Heart left ventricle (tissue), 16 donors: ENCODE results near the gene NDUFA6. TPM values are rescaled to one million over a fixed set of nuclear protein-coding genes. Genes with fewer than 3 reads are reported as not detected.

ENCODE experiments used
- ATAC-seq, 4 donors: fragments of 200-7000 bp; cut with Tn5 transposase; one replicate each; pipeline ENCODE4 v1.9.1; 2020 to 2022; ENCODE audit warnings: moderate library complexity in 4 of 4, mild to moderate bottlenecking in 3 of 4, moderate number of reproducible peaks in 1 of 4
- DNase-seq, 5 donors: peaks; one replicate each; pipeline ENCODE4 v3.0.0-alpha.2; 2020
- H3K27ac ChIP-seq, 12 donors: fragments of 200-600 bp; sonication (generic) in 4 of 12; one replicate each; pipeline versions ENCODE4 v1.5.0 to v1.8.0; 2016 to 2022; ENCODE audit warnings: mild to moderate bottlenecking in 2 of 12
- H3K27me3 ChIP-seq, 9 donors: fragments of 200-600 bp; sonication (generic) in 2 of 9; one replicate each; pipeline versions ENCODE4 v1.5.1 to v1.8.0; 2016 to 2022; ENCODE audit warnings: mild to moderate bottlenecking in 3 of 9
- H3K36me3 ChIP-seq, 9 donors: fragments of 200-600 bp; sonication (generic) in 2 of 9; one replicate each; pipeline versions ENCODE4 v1.5.0 to v1.8.0; 2018 to 2022; ENCODE audit warnings: mild to moderate bottlenecking in 2 of 9
- H3K4me1 ChIP-seq, 12 donors: fragments of 200-600 bp; sonication (generic) in 4 of 12; one replicate each; pipeline versions ENCODE4 v1.5.0 to v1.8.0; 2016 to 2022; ENCODE audit warnings: mild to moderate bottlenecking in 3 of 12
- H3K4me3 ChIP-seq, 12 donors: fragments of 200-600 bp; sonication (generic) in 4 of 12; one replicate each; pipeline versions ENCODE4 v1.5.0 to v1.8.0; 2017 to 2022; ENCODE audit warnings: mild to moderate bottlenecking in 9 of 12, moderate library complexity in 4 of 12
- H3K9me3 ChIP-seq, 12 donors: fragments of 200-600 bp; sonication (generic) in 4 of 12; one replicate each; pipeline versions ENCODE4 v1.5.0 to v1.8.0; 2016 to 2022; ENCODE audit warnings: mild to moderate bottlenecking in 1 of 12
- CTCF ChIP-seq, 12 donors: fragments of 200-600 bp; sonication (generic) in 4 of 12; IDR thresholded peaks; one replicate each; pipeline versions ENCODE4 v1.5.0 to v1.8.0; 2018 to 2022; ENCODE audit warnings: antibody characterized with exemption in 12 of 12, mild to moderate bottlenecking in 5 of 12
- POLR2A ChIP-seq, 2 donors: fragments of 450-650 bp; IDR thresholded peaks; one replicate each; pipeline ENCODE4 v1.6.1; 2017; ENCODE audit warnings: antibody characterized with exemption in 2 of 2, mild to moderate bottlenecking in 2 of 2, moderate library complexity in 2 of 2
- WGBS, 4 donors: extraction: QIAGEN DNeasy Blood & Tissue Kit in 2 of 4; methylation state at CpG; one replicate each; pipeline versions ENCODE4 v1.1.5 to v1.1.7; 2013 to 2018; 5-methylcytosine and 5-hydroxymethylcytosine counted together
- intact Hi-C, 10 donors: fragments of 100-400 bp; cut with DNase I; formaldehyde crosslinking; loops; one replicate each; pipeline versions ENCODE4 v1.11.1 to v1.14.2; 2022
- polyA plus RNA-seq, 2 donors: library from polyadenylated mRNA; stranded (reverse); fragments of 200-250 nt; gene quantifications; one replicate each; pipeline ENCODE4 v1.2.3, GENCODE V29; 2013
- total RNA-seq, 9 donors: library from RNA; depleted of rRNA in 2 of 9; stranded (reverse); fragments of >200 nt in 2 of 9; fragmentation: NEBNext Ultra II Directional in 3 of 9; extraction: Animal tissue kit (Norgen Biotek cat#: 25700) in 3 of 9; gene quantifications; one replicate each; pipeline versions ENCODE4 v1.1.0 to v1.2.4, GENCODE V29; 2016 to 2023
- donor health status: ischemic (EF 13 %, LVEDD 7.1; RV severe dilation, severe dysfunction).
- donor health status: healthy with polysubstance abuse.
- donor health status: DM: no; HTN: yes; CAD: no.
- donor health status: DM: no; HTN: no; CAD: no.
- donor health status: ischemic (EF 25% LVEDD 6.9; RV normal size, moderate dysfunction).
- donor health status: ischemic (EF 25% LVEDD 5.7; RV mildly dilated, moderate dysfunction).
- donor health status: healthy.
- donor health status: DM: yes; HTN: yes; CAD: no.
- donor health status: ischemic (EF 35%, LVEDD 5.7; RV mildly dilated, moderate dysfunction).
- donor health status: nonischemic (EF 11% LVEDD 7.7; RV severe dilation, severe dysfunction).
- donor health status: DM: yes; HTN: yes; CAD: no.
- donor health status: PGD.
- donor health status: ischemic (EF 29% LVEDD 5.4; RV normal size, mild dysfunction).
- donor health status: nonischemic (EF 23%, LVEDD 6.1; RV moderate dilation, normal function).

Gene NDUFA6
- total and polyA plus RNA-seq, 11 donors = 159 to 601 (median 267) TPM

DNA sequence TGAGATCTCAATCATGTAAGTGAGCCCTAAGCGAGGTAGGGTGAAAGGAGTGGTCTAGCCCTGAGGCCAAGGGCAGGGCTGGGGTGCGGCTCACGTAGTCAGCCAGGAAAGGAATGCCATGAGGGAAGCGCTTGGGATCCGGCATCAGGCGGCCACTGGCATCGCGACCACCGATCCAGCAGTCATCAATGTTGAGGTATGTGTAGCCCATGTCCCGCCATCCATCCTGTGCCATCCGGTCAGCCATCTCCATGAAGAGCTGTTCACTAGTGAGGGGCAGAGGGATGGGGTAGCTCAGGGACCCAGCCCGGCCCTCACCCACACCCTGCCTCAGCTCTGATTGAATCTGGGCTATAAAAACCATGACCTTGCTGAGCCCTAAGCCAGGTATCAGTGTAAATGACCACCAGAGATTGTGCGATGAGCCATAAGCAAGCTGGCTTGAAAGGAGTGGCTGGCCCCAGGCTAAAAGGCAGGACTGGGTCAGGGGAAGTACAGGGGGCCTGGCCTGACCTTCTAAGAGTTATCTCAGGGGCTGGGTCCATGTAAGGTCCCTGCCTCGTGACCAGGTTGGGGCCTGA lies 22.8 kb downstream of the NDUFA6 start:
- Histone ChIP-seq H3K4me3 (no peak overlapping the region), H3K9me3 (no peaks in the 10 kb centered on the region), H3K27ac (no peak overlapping the region), H3K27me3 (no peaks in the 10 kb centered on the region), H3K36me3 (peaks cover 0 to 61% (median 30%) of the 10 kb centered on the region in 9 donors), H3K4me1 (peaks cover 0 to 33% (median 18%) of the 10 kb centered on the region in 12 donors)
- intact Hi-C loops = loop anchor here in 1 of 10 donors (10.0 kb wide), 1 partner anchor 63 kb away; no protein-coding TSS in a partner anchor
- no peak for TF ChIP-seq POLR2A (IDR thresholded peaks at IDR 0.05)
- TF ChIP-seq CTCF (IDR thresholded peaks at IDR 0.05) = no peak
- WGBS, 4 donors = 87 to 98% (median 98%) methylated on average over 7 to 14 of the region's 14 CpGs
- ATAC-seq = no peak
- DNase-seq = no peak

DNA sequence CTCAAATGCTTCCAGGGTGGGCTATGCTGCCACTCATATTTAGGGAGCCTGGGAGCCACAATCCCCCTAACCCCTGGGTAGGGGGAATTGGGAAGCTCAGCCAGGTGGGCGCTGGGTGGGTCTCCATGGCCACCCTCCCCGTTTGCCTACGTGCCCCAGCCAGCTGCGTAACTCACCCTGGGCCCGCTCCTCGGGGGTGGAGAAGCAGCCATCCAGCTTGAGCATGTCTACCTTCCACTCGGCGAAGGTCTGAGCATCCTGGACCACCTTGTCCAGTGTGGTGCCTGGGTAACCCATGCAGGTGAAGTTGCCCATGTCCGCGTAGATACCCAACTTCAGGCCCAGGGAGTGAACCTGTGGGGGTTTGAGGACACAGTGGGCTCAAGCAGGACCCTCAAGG lies 23.6 kb downstream of the NDUFA6 start:
- no peaks in the 10 kb centered on the region for H3K9me3 ChIP-seq
- no peak for TF ChIP-seq POLR2A (IDR thresholded peaks at IDR 0.05)
- TF ChIP-seq CTCF (IDR thresholded peaks at IDR 0.05) = no peak
- WGBS, 4 donors = 94 to 99% (median 98%) methylated on average over 7 to 10 of the region's 10 CpGs
- no peak overlapping the region for H3K4me3 ChIP-seq
- H3K27me3 ChIP-seq = no peaks in the 10 kb centered on the region
- peaks cover 0 to 29% (median 17%) of the 10 kb centered on the region in 12 donors for H3K4me1 ChIP-seq
- H3K36me3 ChIP-seq = peaks cover 0 to 69% (median 38%) of the 10 kb centered on the region in 9 donors
- ATAC-seq (no peak), DNase-seq (no peak)
- no peak overlapping the region for H3K27ac ChIP-seq
- intact Hi-C loops = loop anchor here in 1 of 10 donors (10.0 kb wide), 1 partner anchor 62 kb away; no protein-coding TSS in a partner anchor

DNA sequence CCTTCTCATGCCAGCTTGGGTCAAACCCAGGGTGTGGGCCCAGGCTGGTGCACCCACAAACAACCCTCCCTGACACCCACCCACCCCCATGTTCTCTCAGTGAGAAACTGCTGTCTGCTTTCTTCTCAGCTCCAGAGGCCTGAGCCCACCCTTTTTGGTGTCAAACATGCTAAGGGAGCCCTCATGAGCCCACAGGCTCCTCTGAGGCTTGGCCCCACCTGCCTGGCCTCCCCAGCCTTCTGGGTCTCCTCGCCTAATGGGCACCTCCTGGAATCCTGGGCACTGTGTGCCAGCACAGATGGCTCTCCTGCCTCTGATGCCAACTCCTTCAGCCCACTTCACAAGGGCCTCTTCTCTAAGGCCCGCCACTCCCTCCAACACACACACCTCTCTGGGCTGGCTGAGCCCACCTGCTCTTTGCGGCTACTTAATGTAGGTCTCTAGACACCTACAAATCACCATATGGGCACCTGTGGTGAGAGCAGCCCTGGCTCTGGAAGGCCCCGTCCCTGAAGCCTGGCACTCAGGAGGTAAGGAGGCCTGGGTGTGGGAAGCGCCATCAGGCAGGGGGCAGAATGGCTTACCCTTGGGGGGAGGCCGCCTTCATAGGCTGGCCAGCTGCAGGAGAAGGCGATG lies 24.3 kb downstream of the NDUFA6 start:
- no peak for ATAC-seq
- WGBS, 4 donors = 95 to 98% (median 97%) methylated on average over 7 of the region's 7 CpGs
- Histone ChIP-seq H3K27me3 (no peaks in the 10 kb centered on the region), H3K9me3 (no peaks in the 10 kb centered on the region), H3K27ac (no peak overlapping the region), H3K4me1 (peaks cover 0 to 22% (median 11%) of the 10 kb centered on the region in 12 donors), H3K4me3 (no peak overlapping the region), H3K36me3 (peaks cover 0 to 76% (median 44%) of the 10 kb centered on the region in 9 donors)
- DNase-seq = no peak
- TF ChIP-seq CTCF (IDR thresholded peaks at IDR 0.05) = no peak
- no peak for TF ChIP-seq POLR2A (IDR thresholded peaks at IDR 0.05)
- intact Hi-C loops = loop anchor here in 1 of 10 donors (10.0 kb wide), 1 partner anchor 61 kb away; no protein-coding TSS in a partner anchor

GRCh38 chr22:42065438-42066125 lies 25.0 kb downstream of the NDUFA6 start:
- H3K4me1 ChIP-seq = peaks cover 0 to 19% (median 7%) of the 10 kb centered on the region in 12 donors
- ATAC-seq (no peak), DNase-seq (no peak)
- H3K36me3 ChIP-seq = peaks cover 0 to 82% (median 50%) of the 10 kb centered on the region in 9 donors
- TF ChIP-seq POLR2A (IDR thresholded peaks at IDR 0.05) (no peak), CTCF (IDR thresholded peaks at IDR 0.05) (no peak)
- intact Hi-C loops = loop anchor here in 1 of 10 donors (10.0 kb wide), 1 partner anchor 61 kb away; no protein-coding TSS in a partner anchor
- no peak overlapping the region for H3K27ac ChIP-seq
- WGBS, 4 donors = 83 to 92% (median 88%) methylated on average over 12 to 13 of the region's 13 CpGs
- H3K9me3 ChIP-seq = no peaks in the 10 kb centered on the region
- H3K4me3 ChIP-seq = no peak overlapping the region
- no peaks in the 10 kb centered on the region for H3K27me3 ChIP-seq
